Astrocyte (in vitro differentiated cells and primary cell): ENCODE measurements around the gene AIP.

Source experiments
- EZH2 ChIP-seq: IDR thresholded peaks from 2 replicates; pipeline ENCODE4 v1.6.1; 2012; ENCODE audit warnings: mild to moderate bottlenecking, low read length, inconsistent platforms; ENCODE audit not compliant: insufficient read depth
- TF ChIP-seq, protein P1 (sequence below): IDR thresholded peaks from 2 replicates; pipeline ENCODE4 v1.5.1; 2011; ENCODE audit warnings: low read depth, mild to moderate bottlenecking, inconsistent platforms, low read length, moderate library complexity; ENCODE audit not compliant: insufficient read depth

DNA sequence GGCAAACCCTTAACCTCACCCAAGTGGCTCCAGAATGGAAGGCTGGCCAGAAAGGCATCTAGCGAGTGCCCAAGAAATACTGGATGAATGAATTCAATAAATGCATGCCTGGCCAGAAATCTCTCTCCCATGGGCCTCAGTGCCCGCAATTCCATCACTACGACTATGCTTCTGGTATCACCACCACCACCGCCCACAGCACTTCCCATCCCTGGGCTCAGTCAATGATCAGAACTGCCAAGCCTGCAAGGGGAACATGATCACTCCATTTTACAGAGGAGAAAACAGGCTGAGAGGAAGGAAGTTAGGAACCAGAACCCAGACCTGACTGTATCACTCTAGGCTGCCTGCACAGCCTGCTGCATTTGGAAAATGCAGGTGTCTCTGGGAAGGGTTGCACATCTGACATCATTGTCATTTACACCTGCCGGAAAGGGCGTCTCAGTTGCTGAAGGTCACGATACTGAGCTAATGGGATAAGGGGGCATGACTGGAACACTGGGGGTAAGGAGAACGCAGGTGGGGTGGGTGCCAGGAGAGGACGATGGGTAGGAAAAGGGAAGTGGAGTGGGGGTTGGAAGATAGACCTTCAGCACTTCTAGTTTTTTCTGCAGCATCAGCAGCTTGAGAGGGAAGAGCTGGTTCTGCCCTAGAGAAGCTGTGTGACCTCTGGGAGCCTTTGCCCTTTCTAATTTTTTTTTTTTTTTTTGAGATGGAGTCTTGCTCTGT is 33.5 kb upstream of the AIP start:
- no peak for TF ChIP-seq EZH2
- TF ChIP-seq, protein P1, sequence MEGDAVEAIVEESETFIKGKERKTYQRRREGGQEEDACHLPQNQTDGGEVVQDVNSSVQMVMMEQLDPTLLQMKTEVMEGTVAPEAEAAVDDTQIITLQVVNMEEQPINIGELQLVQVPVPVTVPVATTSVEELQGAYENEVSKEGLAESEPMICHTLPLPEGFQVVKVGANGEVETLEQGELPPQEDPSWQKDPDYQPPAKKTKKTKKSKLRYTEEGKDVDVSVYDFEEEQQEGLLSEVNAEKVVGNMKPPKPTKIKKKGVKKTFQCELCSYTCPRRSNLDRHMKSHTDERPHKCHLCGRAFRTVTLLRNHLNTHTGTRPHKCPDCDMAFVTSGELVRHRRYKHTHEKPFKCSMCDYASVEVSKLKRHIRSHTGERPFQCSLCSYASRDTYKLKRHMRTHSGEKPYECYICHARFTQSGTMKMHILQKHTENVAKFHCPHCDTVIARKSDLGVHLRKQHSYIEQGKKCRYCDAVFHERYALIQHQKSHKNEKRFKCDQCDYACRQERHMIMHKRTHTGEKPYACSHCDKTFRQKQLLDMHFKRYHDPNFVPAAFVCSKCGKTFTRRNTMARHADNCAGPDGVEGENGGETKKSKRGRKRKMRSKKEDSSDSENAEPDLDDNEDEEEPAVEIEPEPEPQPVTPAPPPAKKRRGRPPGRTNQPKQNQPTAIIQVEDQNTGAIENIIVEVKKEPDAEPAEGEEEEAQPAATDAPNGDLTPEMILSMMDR, result no peak
